ENCODE results near the gene DYNLRB1.
A peak's percentile ranks its signal among the peaks of the same experiment; 100 is the strongest.

DNA sequence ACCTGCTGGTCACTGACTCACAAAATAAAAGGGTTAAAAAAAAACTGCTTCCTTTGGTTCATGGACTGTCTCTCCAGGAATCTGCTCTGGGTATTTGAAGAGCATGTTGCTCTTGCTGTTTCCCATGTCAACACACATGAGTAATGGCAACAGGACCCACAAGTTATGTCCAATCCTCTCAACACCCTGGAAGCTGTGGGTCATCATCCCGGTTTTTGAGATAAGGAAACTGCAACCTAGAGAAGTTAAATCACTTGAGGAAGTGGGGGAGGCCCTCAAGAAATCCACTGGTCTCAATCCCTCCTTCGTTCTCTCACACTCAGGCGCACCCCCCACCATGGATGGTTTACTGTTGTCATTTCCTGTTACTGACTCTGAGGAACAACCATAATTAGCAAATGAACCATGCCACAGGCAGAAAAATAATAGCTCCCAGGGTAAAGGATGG, 54.7 kb downstream of the DYNLRB1 start:
- TF ChIP-seq, protein P1, sequence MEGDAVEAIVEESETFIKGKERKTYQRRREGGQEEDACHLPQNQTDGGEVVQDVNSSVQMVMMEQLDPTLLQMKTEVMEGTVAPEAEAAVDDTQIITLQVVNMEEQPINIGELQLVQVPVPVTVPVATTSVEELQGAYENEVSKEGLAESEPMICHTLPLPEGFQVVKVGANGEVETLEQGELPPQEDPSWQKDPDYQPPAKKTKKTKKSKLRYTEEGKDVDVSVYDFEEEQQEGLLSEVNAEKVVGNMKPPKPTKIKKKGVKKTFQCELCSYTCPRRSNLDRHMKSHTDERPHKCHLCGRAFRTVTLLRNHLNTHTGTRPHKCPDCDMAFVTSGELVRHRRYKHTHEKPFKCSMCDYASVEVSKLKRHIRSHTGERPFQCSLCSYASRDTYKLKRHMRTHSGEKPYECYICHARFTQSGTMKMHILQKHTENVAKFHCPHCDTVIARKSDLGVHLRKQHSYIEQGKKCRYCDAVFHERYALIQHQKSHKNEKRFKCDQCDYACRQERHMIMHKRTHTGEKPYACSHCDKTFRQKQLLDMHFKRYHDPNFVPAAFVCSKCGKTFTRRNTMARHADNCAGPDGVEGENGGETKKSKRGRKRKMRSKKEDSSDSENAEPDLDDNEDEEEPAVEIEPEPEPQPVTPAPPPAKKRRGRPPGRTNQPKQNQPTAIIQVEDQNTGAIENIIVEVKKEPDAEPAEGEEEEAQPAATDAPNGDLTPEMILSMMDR (IDR thresholded peaks at IDR 0.05; ENCODE audit: low read depth, low read length) = no peak
- TF ChIP-seq, protein P2, sequence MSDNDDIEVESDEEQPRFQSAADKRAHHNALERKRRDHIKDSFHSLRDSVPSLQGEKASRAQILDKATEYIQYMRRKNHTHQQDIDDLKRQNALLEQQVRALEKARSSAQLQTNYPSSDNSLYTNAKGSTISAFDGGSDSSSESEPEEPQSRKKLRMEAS (IDR thresholded peaks at IDR 0.05; ENCODE audit: low read depth, low read length) = peak; percentile 5; the same call in 1 of the 2 replicates
- no peak for TF ChIP-seq POLR2A (IDR thresholded peaks at IDR 0.05; ENCODE audit: extremely low read depth, insufficient read length)
- TF ChIP-seq MYC (IDR thresholded peaks at IDR 0.05; ENCODE audit: low read depth, low read length) = no peak

Data from NB4 (cell line).